H9 (cell line): Measurements from ENCODE around the gene CTXN3. TPM values are rescaled to one million over a fixed set of nuclear protein-coding genes. Genes with fewer than 3 reads are reported as not detected.

ENCODE experiments used
- DNase-seq: peaks from one replicate; pipeline ENCODE4 v3.0.0-alpha.2; 2017
- H2AFZ ChIP-seq: one replicate; pipeline ENCODE4 v1.6.1; 2013; ENCODE audit warnings: mild to moderate bottlenecking, low read length, control low read depth, moderate library complexity
- H2AK5ac ChIP-seq: 2 replicates; pipeline ENCODE4 v1.6.1; 2013; ENCODE audit warnings: low read length, control low read depth, mixed read lengths; ENCODE audit not compliant: insufficient read length
- H2BK120ac ChIP-seq: one replicate; pipeline ENCODE4 v1.6.1; 2013; ENCODE audit warnings: low read depth, mild to moderate bottlenecking, low read length, control low read depth, inconsistent platforms; ENCODE audit not compliant: poor library complexity, severe bottlenecking
- H2BK12ac ChIP-seq: 2 replicates; pipeline ENCODE4 v1.6.1; 2013; ENCODE audit warnings: low read length, control low read depth, mixed read lengths, low read depth; ENCODE audit not compliant: insufficient read length
- H2BK15ac ChIP-seq: 2 replicates; pipeline ENCODE4 v1.6.1; 2013; ENCODE audit warnings: low read depth, low read length, control low read depth
- H2BK20ac ChIP-seq: one replicate; pipeline ENCODE4 v1.6.1; 2013; ENCODE audit warnings: low read depth, mild to moderate bottlenecking, low read length, control low read depth, inconsistent platforms; ENCODE audit not compliant: poor library complexity, severe bottlenecking
- H2BK5ac ChIP-seq: 2 replicates; pipeline ENCODE4 v1.6.1; 2013; ENCODE audit warnings: low read length, control low read depth, mixed read lengths; ENCODE audit not compliant: insufficient read length
- H3K14ac ChIP-seq: 2 replicates; pipeline ENCODE4 v1.6.1; 2013; ENCODE audit warnings: low read length, control low read depth; ENCODE audit not compliant: insufficient read depth
- H3K18ac ChIP-seq: 2 replicates; pipeline ENCODE4 v1.6.1; 2013; ENCODE audit warnings: low read depth, mild to moderate bottlenecking, mixed read lengths, low read length, control low read depth; ENCODE audit not compliant: insufficient read length
- H3K23ac ChIP-seq: 2 replicates; pipeline ENCODE4 v1.6.1; 2013; ENCODE audit warnings: low read length, control low read depth, mixed read lengths, low read depth; ENCODE audit not compliant: insufficient read length
- H3K23me2 ChIP-seq: 2 replicates; pipeline ENCODE4 v1.6.1; 2013; ENCODE audit warnings: low read depth, mild to moderate bottlenecking, mixed read lengths, low read length, control low read depth; ENCODE audit not compliant: insufficient read length, poor library complexity, severe bottlenecking
- H3K27ac ChIP-seq: 2 replicates; pipeline ENCODE4 v1.5.1; 2013; ENCODE audit warnings: low read length, control low read depth, mixed read lengths, low read depth; ENCODE audit not compliant: insufficient read length
- H3K27me3 ChIP-seq: 2 replicates; pipeline ENCODE4 v1.6.1; 2013; ENCODE audit warnings: low read length, control low read depth, inconsistent platforms; ENCODE audit not compliant: insufficient read depth
- H3K4ac ChIP-seq: 2 replicates; pipeline ENCODE4 v1.6.1; 2013; ENCODE audit warnings: low read depth, mild to moderate bottlenecking, control low read depth, inconsistent platforms, low read length, moderate library complexity
- H3K4me1 ChIP-seq: 2 replicates; pipeline ENCODE4 v1.6.1; 2013; ENCODE audit warnings: low read length, control low read depth, inconsistent platforms; ENCODE audit not compliant: insufficient read depth
- H3K4me2 ChIP-seq: 2 replicates; pipeline ENCODE4 v1.6.1; 2013; ENCODE audit warnings: low read length, control low read depth, mixed read lengths; ENCODE audit not compliant: insufficient read length, insufficient read depth
- H3K56ac ChIP-seq: 2 replicates; pipeline ENCODE4 v1.6.1; 2013; ENCODE audit warnings: low read depth, mild to moderate bottlenecking, mixed read lengths, low read length, control low read depth; ENCODE audit not compliant: insufficient read length
- H3K79me1 ChIP-seq: 2 replicates; pipeline ENCODE4 v1.6.1; 2013; ENCODE audit warnings: low read depth, mild to moderate bottlenecking, moderate library complexity, low read length, control low read depth, inconsistent platforms; ENCODE audit not compliant: insufficient read depth, poor library complexity, severe bottlenecking
- H3K79me2 ChIP-seq: 2 replicates; pipeline ENCODE4 v1.6.1; 2013; ENCODE audit warnings: low read length, control low read depth, inconsistent platforms; ENCODE audit not compliant: insufficient read depth
- H3K9ac ChIP-seq: 2 replicates; pipeline ENCODE4 v1.6.1; 2013; ENCODE audit warnings: low read length, control low read depth, mixed read lengths; ENCODE audit not compliant: insufficient read length; ENCODE audit errors: extremely low read depth
- H3K9me3 ChIP-seq: one replicate; pipeline ENCODE4 v1.6.1; 2013; ENCODE audit warnings: low read depth, low read length, inconsistent platforms; ENCODE audit not compliant: control insufficient read depth
- H3T11ph ChIP-seq: one replicate; pipeline ENCODE4 v1.6.1; 2013; ENCODE audit warnings: mild to moderate bottlenecking, low read length, control low read depth, inconsistent platforms
- H4K20me1 ChIP-seq: one replicate; pipeline ENCODE4 v1.6.1; 2013; ENCODE audit not compliant: control insufficient read depth, insufficient read length, insufficient read depth
- H4K5ac ChIP-seq: 2 replicates; pipeline ENCODE4 v1.6.1; 2013; ENCODE audit warnings: low read depth, mild to moderate bottlenecking, mixed read lengths, low read length, control low read depth; ENCODE audit not compliant: insufficient read length
- H4K8ac ChIP-seq: replicated peaks from 2 replicates; pipeline ENCODE4 v1.6.1; 2013; ENCODE audit warnings: low read length, control low read depth, mixed read lengths, low read depth; ENCODE audit not compliant: insufficient read length
- H4K91ac ChIP-seq: 2 replicates; pipeline ENCODE4 v1.6.1; 2013; ENCODE audit warnings: low read depth, mild to moderate bottlenecking, moderate library complexity, mixed read lengths, low read length, control low read depth; ENCODE audit not compliant: insufficient read length
- H3K27ac Mint-ChIP-seq, 3 experiments: 2 replicates in 2 of 3; 3 replicates in 1 of 3; pipeline ENCODE4 v1.8.0; 2020 to 2021; ENCODE audit warnings: mixed read lengths in 3 of 3, mild to moderate bottlenecking in 1 of 3, moderate library complexity in 1 of 3
- H3K27me3 Mint-ChIP-seq: 2 replicates; pipeline ENCODE4 v1.8.0; 2021; ENCODE audit warnings: low read depth, mild to moderate bottlenecking, moderate library complexity, mixed read lengths
- H3K36me3 Mint-ChIP-seq, 3 experiments: 2 replicates in 2 of 3; 3 replicates in 1 of 3; pipeline ENCODE4 v1.8.0; 2020 to 2021; ENCODE audit warnings: low read depth in 3 of 3, mixed read lengths in 3 of 3; ENCODE audit not compliant: insufficient read depth in 1 of 3
- H3K4me1 Mint-ChIP-seq, 2 experiments: 2 replicates each; pipeline ENCODE4 v1.8.0; 2020; ENCODE audit warnings: mixed read lengths in 2 of 2
- H3K4me3 Mint-ChIP-seq, 2 experiments: 2 replicates in 1 of 2; 3 replicates in 1 of 2; pipeline ENCODE4 v1.8.0; 2020 to 2021; ENCODE audit warnings: mild to moderate bottlenecking in 2 of 2, mixed read lengths in 2 of 2, moderate library complexity in 1 of 2
- H3K9me3 Mint-ChIP-seq, 2 experiments: 2 replicates in 1 of 2; 3 replicates in 1 of 2; pipeline ENCODE4 v1.8.0; 2020; ENCODE audit warnings: mild to moderate bottlenecking in 2 of 2, mixed read lengths in 2 of 2, moderate library complexity in 1 of 2
- CTCF ChIP-seq: fragments of 200-600 bp; sonication (generic); conservative IDR thresholded peaks from 3 replicates; pipeline ENCODE4 v1.8.0; 2021; ENCODE audit warnings: antibody characterized with exemption, mild to moderate bottlenecking
- WGBS: extraction: QIAGEN DNeasy Blood & Tissue Kit; methylation state at CpG from one replicate; pipeline ENCODE4 v1.1.7; 2013; ENCODE audit warnings: missing lambda C conversion rate, low lambda C conversion rate, mixed read lengths; ENCODE audit not compliant: insufficient read length; ENCODE audit errors: extremely low coverage; 5-methylcytosine and 5-hydroxymethylcytosine counted together
- total RNA-seq: library from RNA; stranded (reverse); gene quantifications from 2 replicates; pipeline ENCODE4 v1.2.1, GENCODE V29; 2021

The CTXN3 gene
- total RNA-seq, 1 experiment from 2014 or later: not detected

- Histone ChIP-seq H4K8ac (no peak overlapping the region), H3T11ph (no peak overlapping the region), H4K5ac (no peak overlapping the region), H2BK12ac (no peak overlapping the region), H4K20me1 (no peaks in the 10 kb centered on the region), H2BK5ac (no peak overlapping the region), H3K4me2 (no peak overlapping the region), H3K4me1 (0 out of 2 replicates have a peak, but pooled peaks cover 3% of the 10 kb centered on the region), H3K79me2 (no peaks in the 10 kb centered on the region), H2BK120ac (no peak overlapping the region), H3K27ac (no peak overlapping the region), H3K9me3 (no peaks in the 10 kb centered on the region), H3K9ac (no peak overlapping the region), H3K23ac (no peak overlapping the region), H4K91ac (no peak overlapping the region), H3K18ac (no peak overlapping the region), H2AK5ac (no peak overlapping the region), H2BK15ac (no peak overlapping the region), H3K4ac (no peak overlapping the region), H3K14ac (no peak overlapping the region), H3K56ac (no peak overlapping the region), H2BK20ac (no peak overlapping the region), H2AFZ (no peak overlapping the region), H3K23me2 (no peaks in the 10 kb centered on the region), H3K79me1 (no peaks in the 10 kb centered on the region), H3K27me3 (no peaks in the 10 kb centered on the region)
- no peak overlapping the region for H3K27ac Mint-ChIP-seq
- H3K27me3 Mint-ChIP-seq: no peaks in the 10 kb centered on the region
- peaks cover 1 to 5% of the 10 kb centered on the region in 2 experiments; a peak in 2 of 4 replicates for H3K4me1 Mint-ChIP-seq
- no peaks in the 10 kb centered on the region for H3K9me3 Mint-ChIP-seq
- H3K4me3 Mint-ChIP-seq: no peak overlapping the region
- no peak for DNase-seq
- WGBS: no CpG with 5 or more reads among the region's 2 CpGs
- H3K36me3 Mint-ChIP-seq: no peaks in the 10 kb centered on the region
- TF ChIP-seq CTCF: no peak
Measured at GRCh38 chr5:127697894-127698600, 49.2 kb downstream of the CTXN3 start.
